ENCODE data around the gene MACROD2.

GRCh38 chr20:13990465-13990864, 4.9 kb upstream of the MACROD2 start, which contains the start of gene SEL1L2:
- TF ChIP-seq CTCF (conservative IDR thresholded peaks at IDR 0.05) (no peak), ZFX (IDR thresholded peaks at IDR 0.05) (no peak)
